Measurements from ENCODE around the gene NCAPD3. TPM values are rescaled to one million over a fixed set of nuclear protein-coding genes. Genes with fewer than 3 reads are reported as not detected.

NCAPD3 gene
- total and polyA plus RNA-seq, 2 donors (not counting 3 experiments of a cell fraction or from before 2014, with no cell fraction given) = 22.6 to 43.8 TPM

- Histone ChIP-seq H4K20me1 (replicated peaks; ENCODE audit: control insufficient read depth, extremely low read depth, insufficient read depth, low read length) (no peaks in the 10 kb centered on the region), H3K27ac (ENCODE audit: insufficient read depth, low read depth, low read length) (no peak overlapping the region), H3K4me2 (ENCODE audit: insufficient read depth, low read length) (no peak overlapping the region), H3K79me2 (ENCODE audit: control insufficient read depth, insufficient read depth, low read length) (no peaks in the 10 kb centered on the region), H2AFZ (ENCODE audit: low read depth, low read length) (no peak overlapping the region), H3K9ac (replicated peaks; ENCODE audit: extremely low read depth, insufficient read depth, low read length) (no peak overlapping the region), H3K36me3 (ENCODE audit: control insufficient read depth in 2 of 2, extremely low read depth in 1 of 2, insufficient read depth in 2 of 2, low read length in 2 of 2) (peaks cover 8 to 17% of the 10 kb centered on the region in 2 experiments), H3K4me3 (replicated peaks in 1 of 3; ENCODE audit: insufficient read depth in 1 of 3, low read depth in 1 of 3, low read length in 3 of 3) (no peak overlapping the region), H3K27me3 (ENCODE audit: control insufficient read depth in 2 of 2, insufficient read depth in 2 of 2, low read length in 2 of 2) (no peaks in the 10 kb centered on the region), H3K4me1 (ENCODE audit: control insufficient read depth, extremely low read depth, insufficient read depth, low read length) (no peaks in the 10 kb centered on the region), H3K9me3 (replicated peaks; ENCODE audit: control insufficient read depth, insufficient read depth, low read length) (no peaks in the 10 kb centered on the region), H3K9me1 (replicated peaks; ENCODE audit: control insufficient read depth, extremely low read depth, insufficient read depth, low read length) (no peaks in the 10 kb centered on the region)
- TF ChIP-seq MAX (IDR thresholded peaks at IDR 0.05; ENCODE audit: insufficient read depth, insufficient read length) (no peak), POLR2A (IDR thresholded peaks at IDR 0.05; ENCODE audit: low read depth, low read length) (no peak), POLR2AphosphoS5 (IDR thresholded peaks at IDR 0.05; ENCODE audit: insufficient read depth, low read depth, low read length) (no peak), EZH2 (IDR thresholded peaks at IDR 0.05; ENCODE audit: borderline replicate concordance, low read depth, low read length, severe bottlenecking) (no peak), JUN (IDR thresholded peaks at IDR 0.05; ENCODE audit: borderline replicate concordance, insufficient read depth, insufficient read length, low read depth) (no peak), CTCF (IDR thresholded peaks at IDR 0.05; ENCODE audit: extremely low read depth in 1 of 2, insufficient read depth in 1 of 2, low read depth in 1 of 2, low read length in 2 of 2) (no peak), MYC (IDR thresholded peaks at IDR 0.05; ENCODE audit: low read depth, low read length) (no peak), FOS (IDR thresholded peaks at IDR 0.05; ENCODE audit: borderline replicate concordance, insufficient read depth, low read length) (no peak), GATA2 (IDR thresholded peaks at IDR 0.05; ENCODE audit: insufficient read depth, insufficient read length, low read depth, low read length) (no peak)
- no peak for DNase-seq (ENCODE audit: low read depth, low spot score)
- ChIA-PET POLR2A (no interaction called here), CTCF (interaction anchor here (0.8 to 1.0 kb wide), 2 partner anchors 9 to 243 kb away, joined by 3 read pairs; no protein-coding TSS in a partner anchor)
- BruUV-seq (replicated peaks) = no TSS peak
- dilution Hi-C loops (cut with MboI; ENCODE audit: extremely low pct_ligation_motif_present, low sequenced_read_pairs) (no loop called here), intact Hi-C loops (cut with micrococcal nuclease) (no loop called here)
- FAIRE-seq = no peak
Observed at GRCh38 chr11:134170919-134171281, 52.9 kb downstream of the NCAPD3 start.
